HG03521 (cell line): ENCODE data around the gene ALDOB.

ENCODE experiments used
- ATAC-seq: cut with Tn5 transposase; IDR thresholded peaks from one replicate; pipeline ENCODE4 v1.9.1; 2021; ENCODE audit warnings: mild to moderate bottlenecking, moderate library complexity; ENCODE audit not compliant: unreplicated experiment

The ALDOB gene

DNA sequence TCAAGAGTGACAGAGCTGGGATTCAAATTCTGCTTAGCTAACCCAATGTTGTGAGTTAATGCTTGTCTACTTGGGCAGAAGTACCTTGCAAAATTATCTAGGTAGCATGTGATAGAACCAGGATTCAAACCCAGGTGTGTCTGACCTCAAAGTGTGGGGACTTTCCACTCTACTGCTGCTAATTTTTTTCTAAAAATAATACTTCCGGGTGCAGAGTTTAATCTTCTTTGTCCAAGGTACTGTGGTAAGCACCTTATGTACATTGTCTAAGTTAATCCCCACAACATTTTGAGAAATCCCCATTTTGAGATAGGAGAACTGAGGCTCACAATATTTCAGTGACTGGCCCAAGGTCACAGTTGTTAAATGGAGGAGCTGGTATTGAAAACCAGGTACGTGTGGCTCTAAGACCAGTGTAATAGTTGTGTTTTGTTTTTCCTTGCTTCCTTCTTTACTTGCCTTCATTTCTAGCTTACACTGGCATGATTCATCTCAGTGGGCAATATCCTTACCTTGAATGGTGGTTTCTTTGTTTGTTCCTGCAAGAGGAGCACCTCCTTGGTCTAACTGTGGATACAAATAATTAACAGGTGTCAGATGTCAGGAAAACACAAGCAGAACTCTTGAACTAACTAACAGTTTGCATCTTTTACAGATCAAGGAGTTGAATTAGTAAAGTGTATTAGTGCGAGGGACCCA is 7.5 kb downstream of the ALDOB start:
- peak; percentile 51 for ATAC-seq

DNA sequence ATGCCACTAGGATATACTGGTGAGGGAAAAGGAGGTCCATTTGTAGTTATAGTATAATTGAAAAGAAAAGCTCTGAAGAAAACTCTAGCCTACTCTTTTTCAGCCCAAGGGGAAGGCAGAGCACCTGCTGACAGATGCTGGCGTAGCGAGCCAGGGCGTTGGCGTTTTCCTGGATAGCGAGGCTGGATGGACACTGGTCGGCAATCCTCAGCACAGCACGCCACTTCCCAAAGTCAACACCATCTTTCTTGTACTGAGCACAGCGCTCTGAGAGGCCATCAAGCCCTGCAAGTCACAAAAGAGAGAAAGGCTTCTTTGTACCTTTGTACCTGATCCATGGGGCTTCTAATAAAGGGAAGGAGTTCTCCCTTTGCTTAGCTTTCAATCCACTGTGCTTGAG is 8.2 kb downstream of the ALDOB start:
- no peak for ATAC-seq

DNA sequence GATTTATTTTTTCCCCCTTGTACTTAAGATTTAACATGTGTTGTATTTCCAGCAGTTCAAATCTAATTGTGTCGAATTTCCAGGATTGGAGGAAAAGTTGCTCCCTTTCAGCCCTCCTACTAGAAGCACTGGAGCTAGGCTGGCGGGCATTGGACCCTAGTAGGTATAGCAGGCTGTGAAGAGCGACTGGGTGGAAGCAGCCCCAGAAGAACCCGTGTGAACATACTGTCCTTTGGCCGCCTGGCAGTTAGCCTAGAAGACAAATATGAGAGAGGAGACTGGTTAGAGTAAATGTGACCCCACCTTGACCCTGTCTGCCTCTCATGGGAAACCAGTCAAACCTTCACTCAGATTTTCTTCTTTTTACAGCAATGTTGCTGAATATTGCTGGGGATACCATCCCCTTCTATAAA is 13.9 kb downstream of the ALDOB start:
- ATAC-seq: no peak

DNA sequence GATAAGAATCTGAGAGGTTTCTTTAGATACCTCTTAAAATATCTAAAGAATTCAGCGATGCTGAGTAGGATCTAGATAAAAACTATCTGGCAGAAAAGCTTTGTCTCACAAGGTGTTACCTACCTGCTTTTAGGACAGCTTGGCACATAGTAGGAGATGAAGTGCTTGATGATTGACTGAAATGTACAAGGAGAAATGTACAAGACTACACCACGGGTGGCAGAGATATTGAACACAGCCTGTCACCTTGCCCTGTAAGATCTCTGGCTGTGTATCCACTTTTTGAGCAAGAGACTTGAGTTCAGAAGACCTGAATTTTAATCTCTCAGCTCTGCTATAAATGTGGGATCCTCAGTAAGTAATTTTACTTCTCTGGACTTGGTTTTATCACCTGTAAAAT is 15.7 kb downstream of the ALDOB start:
- no peak for ATAC-seq

DNA sequence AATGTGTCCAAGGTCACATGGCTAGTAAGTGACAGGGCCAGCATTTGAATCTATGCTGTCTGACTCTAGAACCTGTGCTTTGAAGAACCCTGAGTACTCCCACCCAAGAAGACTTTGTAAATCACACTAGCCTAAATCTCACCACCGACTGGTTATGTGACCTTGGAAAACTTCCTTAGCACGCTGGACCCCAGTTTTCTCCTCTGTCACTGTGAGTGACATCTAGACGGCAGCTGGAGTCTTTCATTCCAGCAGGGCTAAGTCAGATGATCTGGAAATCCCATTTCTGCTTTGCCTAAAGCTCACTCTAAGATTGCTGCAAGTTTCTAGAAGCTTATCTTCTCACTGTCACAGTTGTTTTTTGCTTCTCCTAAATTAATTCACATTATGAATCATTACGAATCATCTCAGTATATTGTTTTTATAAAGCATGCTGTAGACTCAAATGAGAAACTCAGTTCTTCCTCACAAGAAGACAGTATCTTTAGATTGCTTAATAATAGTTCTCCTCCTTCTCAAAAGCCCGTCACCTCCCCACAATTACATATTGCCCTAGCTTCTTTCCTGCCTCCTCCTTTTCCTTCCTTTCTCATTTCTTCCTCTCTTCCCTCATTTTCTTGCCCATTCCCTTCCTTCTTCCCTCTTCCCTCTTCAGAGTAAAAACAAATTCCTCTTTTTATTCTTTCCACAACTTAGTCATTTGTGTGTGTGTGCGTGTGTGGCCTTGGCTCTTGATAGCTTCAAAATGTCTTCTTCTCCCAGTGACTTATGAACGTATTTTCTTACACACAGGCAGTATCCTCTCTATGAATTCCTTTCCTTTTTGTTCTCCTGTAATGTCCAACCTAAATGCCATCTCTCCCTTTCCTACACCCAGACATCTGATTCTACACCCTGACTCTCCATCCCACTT is 16.8 kb downstream of the ALDOB start:
- no peak for ATAC-seq

DNA sequence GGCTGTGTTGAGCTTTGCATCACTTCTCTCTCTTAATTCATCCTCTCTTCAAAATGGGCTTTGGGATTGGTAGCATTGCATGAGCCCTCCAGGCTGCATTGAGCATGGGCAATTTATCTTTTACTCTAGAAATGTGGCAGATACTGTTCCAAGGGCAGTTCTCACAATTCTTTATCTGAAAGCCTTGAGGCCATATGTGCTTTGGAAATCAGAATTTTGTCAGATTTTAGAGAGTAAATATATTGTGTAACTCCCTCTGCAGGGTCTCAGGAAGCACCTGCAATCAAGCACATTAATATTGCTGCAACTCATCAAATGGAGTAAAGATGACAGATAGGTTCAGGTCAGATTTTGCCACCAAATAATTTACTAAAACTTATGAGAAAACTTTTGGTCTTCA is 17.6 kb downstream of the ALDOB start:
- no peak for ATAC-seq

DNA sequence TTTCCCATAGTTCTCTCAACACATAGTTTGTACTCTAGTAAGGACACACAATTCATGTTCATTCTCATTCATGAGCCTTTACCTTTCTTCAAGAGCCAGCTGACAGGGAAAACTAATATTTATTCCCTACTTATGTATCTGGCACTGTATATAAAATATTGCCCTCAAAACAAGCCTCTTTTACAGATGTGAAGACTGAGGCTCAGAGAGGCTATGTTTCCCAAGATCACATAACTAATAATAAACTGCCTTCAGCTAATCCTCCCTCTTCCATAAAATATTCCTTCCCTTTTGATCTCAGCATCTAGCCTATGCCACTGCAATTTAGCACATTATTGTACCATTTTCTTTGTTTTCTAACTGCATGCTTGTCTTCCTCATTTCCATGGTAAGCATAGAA is 18.2 kb downstream of the ALDOB start:
- no peak for ATAC-seq

DNA sequence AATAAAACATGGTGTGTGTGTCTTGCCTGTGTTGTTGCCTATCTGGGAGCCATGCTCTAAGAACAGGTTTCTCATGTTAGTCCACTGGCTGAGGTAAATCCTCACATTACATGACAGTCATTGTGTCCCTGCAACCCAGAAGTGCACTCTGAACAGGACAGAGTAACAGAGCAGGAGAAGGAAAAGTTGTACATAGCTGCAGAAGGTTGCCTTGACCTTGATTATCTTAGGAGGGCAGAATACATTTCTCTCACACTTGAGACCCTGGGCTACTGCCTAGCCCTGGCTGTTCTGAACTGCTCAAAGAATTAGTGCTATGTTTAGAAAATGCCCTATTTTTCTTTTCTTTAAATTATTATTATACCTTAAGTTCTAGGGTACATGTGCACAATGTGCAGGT is 20.0 kb downstream of the ALDOB start:
- no peak for ATAC-seq

DNA sequence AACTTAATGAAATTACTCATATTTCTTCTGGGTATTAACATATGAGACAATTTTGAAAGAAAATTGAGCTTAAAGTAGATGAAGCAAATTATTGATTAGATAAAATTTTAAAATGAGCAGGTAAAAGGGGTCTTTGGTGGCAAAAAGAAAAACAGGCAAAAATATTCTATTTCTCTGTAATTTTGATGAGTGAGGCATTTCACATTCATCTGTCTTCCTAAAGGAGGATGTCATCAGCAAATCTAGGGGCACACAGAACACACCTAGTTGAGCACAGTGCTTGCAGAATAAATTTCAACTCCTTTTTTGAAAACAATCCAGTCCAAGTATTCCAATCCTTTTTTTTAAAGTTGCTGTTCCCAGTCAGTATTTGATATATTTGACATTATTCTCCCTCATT is 20.7 kb downstream of the ALDOB start:
- ATAC-seq: no peak

DNA sequence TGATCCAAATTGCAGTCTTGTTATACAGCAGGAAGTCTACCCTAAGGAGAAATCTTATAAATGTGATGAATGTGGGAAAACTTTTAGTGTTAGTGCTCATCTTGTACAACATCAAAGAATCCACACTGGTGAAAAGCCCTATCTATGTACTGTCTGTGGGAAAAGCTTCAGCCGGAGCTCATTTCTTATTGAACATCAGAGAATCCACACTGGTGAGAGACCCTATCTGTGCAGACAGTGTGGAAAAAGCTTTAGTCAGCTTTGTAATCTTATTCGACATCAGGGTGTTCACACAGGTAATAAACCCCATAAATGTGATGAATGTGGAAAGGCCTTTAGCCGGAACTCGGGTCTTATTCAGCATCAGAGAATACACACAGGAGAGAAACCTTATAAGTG is 26.5 kb downstream of the ALDOB start:
- ATAC-seq: no peak

DNA sequence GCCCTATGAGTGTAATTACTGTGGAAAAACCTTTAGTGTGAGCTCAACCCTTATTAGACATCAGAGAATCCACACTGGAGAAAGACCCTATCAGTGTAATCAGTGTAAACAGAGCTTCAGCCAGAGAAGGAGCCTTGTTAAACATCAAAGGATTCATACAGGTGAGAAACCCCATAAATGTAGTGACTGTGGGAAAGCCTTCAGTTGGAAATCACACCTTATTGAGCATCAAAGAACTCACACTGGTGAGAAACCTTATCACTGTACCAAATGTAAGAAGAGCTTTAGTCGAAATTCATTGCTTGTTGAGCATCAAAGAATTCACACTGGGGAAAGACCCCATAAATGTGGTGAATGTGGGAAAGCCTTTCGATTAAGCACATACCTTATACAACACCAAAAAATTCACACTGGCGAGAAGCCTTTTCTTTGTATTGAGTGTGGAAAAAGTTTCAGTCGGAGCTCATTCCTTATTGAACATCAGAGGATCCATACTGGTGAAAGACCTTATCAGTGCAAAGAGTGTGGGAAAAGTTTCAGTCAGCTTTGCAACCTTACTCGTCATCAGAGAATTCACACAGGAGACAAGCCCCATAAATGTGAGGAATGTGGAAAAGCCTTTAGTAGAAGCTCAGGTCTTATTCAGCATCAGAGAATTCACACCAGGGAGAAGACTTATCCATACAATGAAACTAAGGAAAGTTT is 27.0 kb downstream of the ALDOB start:
- no peak for ATAC-seq

DNA sequence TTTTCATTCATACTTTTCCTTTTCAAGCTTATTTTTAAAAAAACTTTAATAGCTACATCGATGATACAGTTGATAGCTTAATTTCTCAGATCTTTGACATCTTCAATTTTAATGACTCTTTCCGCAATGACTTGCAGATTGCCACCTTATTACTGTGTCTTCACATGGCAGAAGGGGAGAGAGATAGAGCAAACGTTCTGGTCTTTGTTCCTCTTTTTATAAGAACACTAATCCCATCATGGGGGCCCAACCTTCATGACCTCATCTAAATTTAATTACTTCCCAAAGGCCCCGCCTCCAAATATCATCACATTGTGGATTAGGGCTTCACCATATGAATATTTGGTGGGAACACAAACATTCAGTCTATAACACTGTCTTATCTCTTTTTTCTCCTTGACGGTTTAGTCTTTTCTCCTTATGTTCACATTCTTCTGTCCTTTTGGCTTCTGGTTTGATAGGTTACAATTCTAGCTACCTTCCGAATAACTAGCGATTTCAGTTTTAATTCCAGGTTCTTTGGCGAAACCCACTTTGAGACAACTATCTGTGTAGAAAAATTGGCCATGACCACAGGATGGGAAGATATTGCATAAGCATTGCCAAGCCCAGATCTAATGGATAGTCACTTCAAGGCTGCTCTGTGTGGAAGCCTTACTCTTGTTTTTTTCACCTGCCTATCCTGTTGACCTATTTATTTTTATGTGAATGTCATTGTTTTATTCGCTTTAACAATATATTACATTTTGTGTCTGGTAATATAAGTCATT is 31.9 kb downstream of the ALDOB start:
- no peak for ATAC-seq

DNA sequence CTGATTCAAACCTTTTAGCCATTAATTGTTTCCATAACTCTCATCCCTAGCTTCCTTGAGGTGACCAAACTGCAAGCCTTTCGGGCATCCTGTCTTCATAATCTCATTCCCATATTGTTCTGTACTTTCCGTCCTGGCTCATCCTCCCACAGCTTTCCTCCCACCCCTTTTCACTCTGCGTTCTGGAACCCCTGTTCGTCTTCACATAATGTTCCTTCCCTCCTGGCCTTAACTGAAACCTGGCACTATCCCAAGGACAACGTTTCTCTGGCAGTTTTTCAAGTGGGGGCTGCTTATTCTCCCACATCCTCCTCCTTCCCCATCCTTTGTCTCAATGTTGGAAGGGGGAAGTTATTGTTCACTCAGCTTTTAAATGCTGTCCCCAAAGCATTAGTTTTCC is 35.5 kb downstream of the ALDOB start:
- ATAC-seq: no peak

DNA sequence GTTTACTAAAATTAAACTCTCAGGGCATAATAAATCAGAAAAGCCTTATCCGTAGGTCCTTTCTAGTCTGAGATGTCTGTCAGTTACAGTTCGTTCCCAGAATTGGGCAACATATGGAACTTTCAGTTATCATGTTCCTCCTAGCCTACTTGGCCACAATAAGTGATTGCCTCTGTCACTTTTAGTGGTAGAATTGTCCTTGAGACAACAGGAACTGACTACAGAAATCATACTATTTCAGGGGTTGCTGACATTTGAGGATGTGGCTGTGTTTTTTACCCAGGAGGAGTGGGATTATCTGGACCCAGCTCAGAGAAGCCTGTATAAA is 36.0 kb downstream of the ALDOB start:
- ATAC-seq: no peak

DNA sequence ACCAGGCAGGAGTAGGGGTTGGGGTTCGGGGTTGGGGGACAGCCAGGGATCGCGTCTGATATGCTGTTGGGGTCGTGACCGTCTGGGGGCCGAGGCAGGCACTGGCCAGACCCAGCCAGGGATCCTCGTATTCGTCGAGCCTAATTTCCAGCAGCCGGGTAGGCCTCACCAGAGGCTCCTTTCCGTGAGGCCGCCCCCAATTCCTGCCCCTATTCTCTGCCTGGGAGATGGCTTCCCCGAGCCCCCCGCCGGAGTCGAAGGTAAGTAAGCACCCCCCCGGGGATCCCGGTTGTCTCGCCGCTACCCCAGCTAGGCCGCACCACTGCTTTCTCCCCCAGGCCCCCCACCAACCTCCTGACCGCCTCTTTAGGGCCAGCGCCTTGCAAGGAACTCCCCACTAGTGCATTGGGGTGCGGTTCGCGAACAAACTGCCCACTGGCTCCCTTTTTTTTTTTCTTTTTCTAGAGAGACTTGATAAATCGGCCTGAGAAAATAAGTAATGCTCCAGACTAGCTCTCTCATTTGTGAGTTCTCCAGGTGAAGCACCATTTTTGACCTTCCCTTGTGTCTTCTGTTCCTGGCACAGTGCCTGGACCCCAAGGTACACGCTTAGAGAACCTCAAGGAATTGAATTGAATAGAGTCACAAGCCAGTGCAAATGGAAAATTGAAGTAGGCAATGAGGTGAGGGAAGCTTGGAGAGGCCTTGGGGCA is 36.5 kb downstream of the ALDOB start:
- peak; percentile 2 for ATAC-seq

DNA sequence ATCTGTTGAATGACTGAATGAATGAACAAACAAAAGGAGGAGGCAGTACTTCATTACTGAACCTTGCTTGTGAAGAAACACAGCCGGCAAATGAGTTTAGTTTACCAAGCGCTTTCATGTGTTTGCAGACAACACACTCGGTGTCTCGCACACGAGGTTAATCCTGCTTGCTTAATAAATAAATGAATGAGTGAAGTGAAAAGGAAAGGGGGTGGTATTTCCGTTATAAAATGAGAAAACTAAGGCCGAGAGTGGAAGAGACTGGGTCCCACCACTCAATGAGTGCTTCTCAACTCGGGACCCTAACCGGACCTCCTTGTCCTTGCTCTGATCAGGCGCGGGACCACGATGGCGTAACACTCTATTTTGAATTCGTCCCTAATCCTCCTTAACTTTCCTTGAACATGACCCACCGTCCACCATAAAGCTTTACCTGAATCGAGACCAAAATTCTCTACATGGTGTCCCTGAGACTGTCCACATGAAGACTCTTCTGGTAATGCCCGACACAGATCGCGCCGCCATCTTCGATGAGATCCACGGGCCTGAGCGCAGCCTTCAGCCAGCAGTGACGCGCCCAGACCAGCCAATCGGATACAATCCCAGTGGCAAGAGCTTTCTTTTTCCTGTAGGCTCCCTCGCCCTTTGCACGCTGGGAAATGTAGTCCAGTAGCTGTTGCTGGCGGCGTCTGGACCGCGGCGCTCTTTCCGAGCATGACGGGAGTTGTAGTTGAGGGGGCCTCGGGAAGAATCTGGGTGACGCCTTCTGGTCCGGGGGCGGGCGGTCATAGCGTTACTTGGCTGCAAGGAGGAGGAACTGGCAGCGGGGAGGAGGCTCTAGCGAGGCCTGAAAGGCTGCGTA is 37.3 kb downstream of the ALDOB start, which contains the start of the genes MRPL50 and ZNF189:
Gene MRPL50 (minus strand): TSS at position 551 of the 862 bp plus-strand sequence. CDS start 26 bp downstream, at position 525.
Gene ZNF189 (plus strand): TSS at position 784 of the 862 bp plus-strand sequence. CDS start 306 bp downstream, outside the sequence.
- ATAC-seq: peak; percentile 98

DNA sequence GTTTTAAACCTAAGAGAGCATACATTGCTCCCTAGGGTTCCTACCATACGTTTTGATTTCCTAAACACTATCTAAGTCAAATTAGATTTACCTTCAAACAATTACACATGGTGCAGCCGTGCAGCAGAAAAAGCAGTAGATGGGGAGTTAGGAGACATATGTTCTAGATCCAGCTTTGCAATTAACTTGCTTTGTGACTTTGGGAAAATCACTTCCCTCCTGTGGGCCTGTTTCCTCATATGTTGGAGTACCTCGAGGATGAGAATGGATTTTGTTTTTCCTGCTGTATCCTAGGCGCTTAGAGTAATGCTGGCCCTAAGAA is 37.9 kb downstream of the ALDOB start:
- no peak for ATAC-seq

DNA sequence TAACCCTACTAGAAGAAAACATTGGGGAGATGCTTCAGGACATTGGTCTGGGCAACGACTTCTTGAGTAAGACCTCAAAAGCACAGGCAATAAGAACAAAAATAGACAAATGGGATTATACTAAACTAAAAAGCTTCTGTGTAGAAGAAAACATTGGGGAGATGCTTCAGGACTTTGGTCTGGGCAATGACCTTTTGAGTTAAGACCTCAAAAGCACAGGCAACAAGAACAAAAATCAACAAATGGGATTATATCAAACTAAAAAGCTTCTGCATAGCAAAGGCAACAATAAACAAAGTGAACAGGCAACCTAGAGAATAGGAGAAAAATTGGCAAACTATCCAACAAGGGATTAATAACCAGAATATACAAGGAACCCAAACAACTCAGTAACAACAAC is 40.9 kb downstream of the ALDOB start:
- no peak for ATAC-seq

DNA sequence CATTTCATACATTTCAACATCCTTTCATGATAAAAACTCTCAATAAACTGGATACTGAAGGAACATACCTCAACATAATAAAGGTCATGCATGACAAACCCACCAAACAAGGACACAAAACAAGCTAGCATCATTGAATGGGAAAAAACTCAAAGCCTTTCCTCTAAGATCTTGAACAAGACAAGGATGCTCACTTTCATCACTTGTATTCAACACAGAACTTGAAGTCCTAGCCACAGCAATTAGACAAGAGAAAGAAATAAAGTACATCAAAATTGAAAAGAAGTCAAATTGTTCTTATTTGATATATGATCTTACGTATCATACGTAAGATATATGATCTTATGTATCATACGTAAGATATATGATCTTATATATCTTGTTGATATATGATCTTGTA is 42.4 kb downstream of the ALDOB start:
- no peak for ATAC-seq
